Measurements from ENCODE around the gene EVA1A.

Gene EVA1A

GRCh38 chr2:75537658-75538057, 23.1 kb downstream of the EVA1A start:
- no peaks in the 10 kb centered on the region for H3K36me3 ChIP-seq (ENCODE audit: insufficient read depth, low read length)
- TF ChIP-seq EZH2 (IDR thresholded peaks at IDR 0.05) = no peak
- TF ChIP-seq POLR2AphosphoS5 (IDR thresholded peaks at IDR 0.05; ENCODE audit: borderline replicate concordance, low read depth, low read length) = no peak
- no peak for TF ChIP-seq FOXP2 (optimal IDR thresholded peaks at IDR 0.05; ENCODE audit: control extremely low read depth, extremely low read length, insufficient read depth)
- no peak overlapping the region for H3K9ac ChIP-seq (ENCODE audit: insufficient read length)
- H3K9me3 ChIP-seq (ENCODE audit: low read depth, low read length) = no peaks in the 10 kb centered on the region
- H3K4me3 ChIP-seq = no peak overlapping the region
- H3K27ac ChIP-seq = no peak overlapping the region
- DNase-seq (ENCODE audit: low read depth, low spot score) = no peak

- Histone ChIP-seq H3K9ac (ENCODE audit: insufficient read length) (no peak overlapping the region), H3K4me3 (no peak overlapping the region), H3K36me3 (ENCODE audit: insufficient read depth, low read length) (no peaks in the 10 kb centered on the region), H3K9me3 (ENCODE audit: low read depth, low read length) (no peaks in the 10 kb centered on the region), H3K27ac (no peak overlapping the region)
- DNase-seq (ENCODE audit: low read depth, low spot score) = no peak
- TF ChIP-seq FOXP2 (optimal IDR thresholded peaks at IDR 0.05; ENCODE audit: control extremely low read depth, extremely low read length, insufficient read depth) (no peak), POLR2AphosphoS5 (IDR thresholded peaks at IDR 0.05; ENCODE audit: borderline replicate concordance, low read depth, low read length) (no peak), EZH2 (IDR thresholded peaks at IDR 0.05) (no peak)
These were observed 27.6 kb downstream of the EVA1A start for GRCh38 chr2:75533135-75533534.

GRCh38 chr2:75532488-75532887, 28.3 kb downstream of the EVA1A start:
- Histone ChIP-seq H3K4me3 (no peak overlapping the region), H3K36me3 (ENCODE audit: insufficient read depth, low read length) (no peaks in the 10 kb centered on the region), H3K9ac (ENCODE audit: insufficient read length) (no peak overlapping the region), H3K27ac (no peak overlapping the region), H3K9me3 (ENCODE audit: low read depth, low read length) (no peaks in the 10 kb centered on the region)
- no peak for DNase-seq (ENCODE audit: low read depth, low spot score)
- TF ChIP-seq FOXP2 (optimal IDR thresholded peaks at IDR 0.05; ENCODE audit: control extremely low read depth, extremely low read length, insufficient read depth) = no peak
- no peak for TF ChIP-seq POLR2AphosphoS5 (IDR thresholded peaks at IDR 0.05; ENCODE audit: borderline replicate concordance, low read depth, low read length)
- TF ChIP-seq EZH2 (IDR thresholded peaks at IDR 0.05) = no peak

DNA sequence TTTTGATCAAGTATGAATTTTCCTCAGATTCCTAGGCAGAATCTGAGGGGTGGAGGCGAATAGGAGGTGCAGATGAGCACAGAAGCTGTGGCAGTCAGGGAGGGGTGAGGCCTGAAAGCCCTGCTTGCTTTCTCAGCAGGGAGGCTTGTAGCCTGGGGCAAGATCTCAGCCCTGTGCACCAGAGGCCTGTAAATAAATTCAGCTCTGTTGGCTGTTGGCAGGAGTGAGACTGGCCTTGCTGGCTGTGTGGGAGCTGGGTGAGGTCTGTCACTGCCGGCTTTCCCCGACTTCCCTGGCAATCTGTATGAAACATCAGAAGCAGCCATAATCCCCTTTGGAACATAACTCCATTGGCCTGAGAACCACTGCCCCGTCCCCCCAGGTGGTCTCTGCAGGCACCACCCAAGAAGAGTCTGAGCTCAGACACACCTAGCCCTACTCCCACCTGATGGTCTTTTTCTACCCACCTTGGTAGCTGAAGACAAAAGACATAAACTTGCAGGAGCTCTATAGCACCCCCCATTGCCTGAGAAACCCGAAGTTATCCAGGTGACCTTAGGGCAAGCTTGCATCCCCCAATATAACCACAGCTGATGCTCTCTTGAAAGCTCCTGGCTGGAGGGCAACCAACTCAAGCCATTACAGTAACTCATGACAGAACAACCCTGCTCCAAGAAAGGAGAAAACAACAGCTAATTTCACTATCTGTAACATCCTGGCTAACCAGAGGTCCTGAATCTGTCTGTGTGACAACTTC, 32.3 kb downstream of the EVA1A start:
- DNase-seq (ENCODE audit: low read depth, low spot score) = no peak
- TF ChIP-seq POLR2AphosphoS5 (IDR thresholded peaks at IDR 0.05; ENCODE audit: borderline replicate concordance, low read depth, low read length) (no peak), EZH2 (IDR thresholded peaks at IDR 0.05) (no peak), FOXP2 (optimal IDR thresholded peaks at IDR 0.05; ENCODE audit: control extremely low read depth, extremely low read length, insufficient read depth) (no peak)
- H3K4me3 ChIP-seq = no peak overlapping the region
- no peak overlapping the region for H3K9ac ChIP-seq (ENCODE audit: insufficient read length)
- H3K36me3 ChIP-seq (ENCODE audit: insufficient read depth, low read length) = no peaks in the 10 kb centered on the region
- H3K9me3 ChIP-seq (ENCODE audit: low read depth, low read length) = no peaks in the 10 kb centered on the region
- H3K27ac ChIP-seq = no peak overlapping the region

DNA sequence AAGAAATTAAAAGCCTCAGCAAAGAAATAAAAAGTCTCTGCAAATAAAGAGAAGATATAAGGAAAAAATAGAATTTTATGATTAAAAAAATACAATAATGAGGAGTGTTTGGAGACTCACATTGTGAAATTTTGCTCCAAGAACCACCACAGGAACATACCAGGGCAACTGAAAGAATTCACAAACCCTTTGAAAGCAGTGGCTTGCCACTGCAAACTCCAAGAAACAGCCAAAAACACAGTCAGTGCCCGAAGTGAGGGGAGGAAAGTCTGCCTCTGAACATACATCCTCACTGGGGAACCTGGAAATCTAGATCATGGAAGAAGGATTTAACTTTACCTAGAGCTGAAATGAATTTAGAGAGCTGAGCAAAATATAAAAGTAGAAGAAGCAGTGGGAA, 33.1 kb downstream of the EVA1A start:
- Histone ChIP-seq H3K4me3 (no peak overlapping the region), H3K27ac (no peak overlapping the region), H3K36me3 (ENCODE audit: insufficient read depth, low read length) (no peaks in the 10 kb centered on the region), H3K9ac (ENCODE audit: insufficient read length) (no peak overlapping the region), H3K9me3 (ENCODE audit: low read depth, low read length) (no peaks in the 10 kb centered on the region)
- DNase-seq (ENCODE audit: low read depth, low spot score) = no peak
- TF ChIP-seq POLR2AphosphoS5 (IDR thresholded peaks at IDR 0.05; ENCODE audit: borderline replicate concordance, low read depth, low read length) (no peak), FOXP2 (optimal IDR thresholded peaks at IDR 0.05; ENCODE audit: control extremely low read depth, extremely low read length, insufficient read depth) (no peak), EZH2 (IDR thresholded peaks at IDR 0.05) (no peak)

GRCh38 chr2:75526842-75527241, 33.9 kb downstream of the EVA1A start:
- H3K27ac ChIP-seq = no peak overlapping the region
- no peak for TF ChIP-seq POLR2AphosphoS5 (IDR thresholded peaks at IDR 0.05; ENCODE audit: borderline replicate concordance, low read depth, low read length)
- no peak for TF ChIP-seq FOXP2 (optimal IDR thresholded peaks at IDR 0.05; ENCODE audit: control extremely low read depth, extremely low read length, insufficient read depth)
- TF ChIP-seq EZH2 (IDR thresholded peaks at IDR 0.05) = no peak
- H3K36me3 ChIP-seq (ENCODE audit: insufficient read depth, low read length) = no peaks in the 10 kb centered on the region
- H3K9ac ChIP-seq (ENCODE audit: insufficient read length) = no peak overlapping the region
- no peak overlapping the region for H3K4me3 ChIP-seq
- no peak for DNase-seq (ENCODE audit: low read depth, low spot score)
- no peaks in the 10 kb centered on the region for H3K9me3 ChIP-seq (ENCODE audit: low read depth, low read length)

DNA sequence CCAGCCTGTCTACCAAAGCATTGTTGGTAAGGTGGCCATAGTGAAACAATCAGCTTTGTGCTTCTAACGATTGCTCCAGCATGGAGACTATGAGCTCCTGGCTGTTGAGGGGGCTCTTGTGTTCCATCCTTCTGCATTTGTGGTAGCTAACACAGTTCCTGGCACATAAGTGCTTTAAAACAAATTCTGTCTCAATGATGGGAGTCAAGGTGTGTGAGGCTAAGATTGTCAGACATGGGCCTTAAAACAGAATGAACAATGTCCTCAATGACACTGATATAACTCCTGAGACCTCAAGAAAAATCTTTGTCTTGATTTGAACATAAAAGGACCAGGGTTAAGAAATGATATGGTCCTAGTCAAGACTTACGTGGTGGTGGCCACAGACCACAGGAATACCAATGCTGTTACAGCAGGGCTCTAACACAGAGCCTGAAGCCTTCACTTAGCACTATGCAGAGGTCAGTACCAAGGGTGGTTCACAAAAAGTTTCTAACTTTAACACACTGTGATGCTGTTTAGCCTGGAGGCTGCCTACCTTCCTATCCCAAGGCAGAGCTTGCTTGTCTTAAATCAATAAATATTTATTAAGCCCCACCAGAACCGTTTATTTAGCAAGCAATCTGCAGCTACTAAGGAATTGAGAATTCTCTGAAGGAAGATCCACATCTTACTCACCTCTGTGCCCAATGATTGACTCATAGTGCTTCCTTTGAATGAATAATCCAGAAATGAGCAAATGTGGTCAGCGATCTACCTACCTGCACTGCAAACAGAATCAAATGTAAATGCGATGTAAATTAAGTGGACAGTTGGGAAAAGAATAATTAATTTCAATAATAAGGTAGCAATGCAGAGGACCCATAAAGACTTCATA, 35.1 kb downstream of the EVA1A start:
- Histone ChIP-seq H3K36me3 (ENCODE audit: insufficient read depth, low read length) (no peaks in the 10 kb centered on the region), H3K9me3 (ENCODE audit: low read depth, low read length) (no peaks in the 10 kb centered on the region), H3K9ac (ENCODE audit: insufficient read length) (no peak overlapping the region), H3K27ac (no peak overlapping the region), H3K4me3 (no peak overlapping the region)
- no peak for DNase-seq (ENCODE audit: low read depth, low spot score)
- no peak for TF ChIP-seq EZH2 (IDR thresholded peaks at IDR 0.05)
- no peak for TF ChIP-seq POLR2AphosphoS5 (IDR thresholded peaks at IDR 0.05; ENCODE audit: borderline replicate concordance, low read depth, low read length)
- TF ChIP-seq FOXP2 (optimal IDR thresholded peaks at IDR 0.05; ENCODE audit: control extremely low read depth, extremely low read length, insufficient read depth) = no peak

- Histone ChIP-seq H3K36me3 (ENCODE audit: insufficient read depth, low read length) (no peaks in the 10 kb centered on the region), H3K9me3 (ENCODE audit: low read depth, low read length) (no peaks in the 10 kb centered on the region), H3K4me3 (no peak overlapping the region), H3K27ac (no peak overlapping the region), H3K9ac (ENCODE audit: insufficient read length) (no peak overlapping the region)
- no peak for TF ChIP-seq POLR2AphosphoS5 (IDR thresholded peaks at IDR 0.05; ENCODE audit: borderline replicate concordance, low read depth, low read length)
- TF ChIP-seq FOXP2 (optimal IDR thresholded peaks at IDR 0.05; ENCODE audit: control extremely low read depth, extremely low read length, insufficient read depth) = no peak
- no peak for TF ChIP-seq EZH2 (IDR thresholded peaks at IDR 0.05)
- DNase-seq (ENCODE audit: low read depth, low spot score) = no peak
These were observed 36.3 kb downstream of the EVA1A start for GRCh38 chr2:75524276-75524911.

Data from SK-N-MC (cell line).